GDM1 (cell line): ENCODE results near the gene HSD17B3.
A peak's percentile ranks its signal among the peaks of the same experiment; 100 is the strongest.
"Not testable (repeated sequence)": the region's sequence is repeated elsewhere in the genome, so short reads cannot be mapped to it uniquely, and the experiment has no call there.

Experiments
- DNase-seq: peaks from one replicate; lab custom pipeline; 2025; lab: John Stamatoyannopoulos, UW

Gene HSD17B3

DNA sequence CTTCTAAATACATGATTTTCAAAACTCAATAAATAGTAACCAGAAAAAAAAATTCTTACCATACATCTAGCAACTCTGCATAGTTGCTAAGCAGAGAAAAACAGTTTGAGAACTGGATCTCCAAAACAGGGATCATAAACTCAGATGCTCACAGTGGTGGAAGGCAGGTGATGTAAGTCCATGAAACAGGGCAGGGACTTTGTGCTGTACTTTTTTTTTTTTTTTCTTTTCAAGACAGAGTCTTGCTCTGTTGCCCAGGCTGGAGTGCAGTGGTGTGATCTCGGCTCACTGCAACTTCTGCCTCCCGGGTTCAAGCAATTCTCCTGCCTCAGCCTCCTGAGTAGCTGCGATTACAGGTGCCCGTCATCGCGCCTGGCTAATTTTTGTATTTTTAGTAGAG is 5.0 kb upstream of the HSD17B3 start:
- not testable (repeated sequence) for DNase-seq

DNA sequence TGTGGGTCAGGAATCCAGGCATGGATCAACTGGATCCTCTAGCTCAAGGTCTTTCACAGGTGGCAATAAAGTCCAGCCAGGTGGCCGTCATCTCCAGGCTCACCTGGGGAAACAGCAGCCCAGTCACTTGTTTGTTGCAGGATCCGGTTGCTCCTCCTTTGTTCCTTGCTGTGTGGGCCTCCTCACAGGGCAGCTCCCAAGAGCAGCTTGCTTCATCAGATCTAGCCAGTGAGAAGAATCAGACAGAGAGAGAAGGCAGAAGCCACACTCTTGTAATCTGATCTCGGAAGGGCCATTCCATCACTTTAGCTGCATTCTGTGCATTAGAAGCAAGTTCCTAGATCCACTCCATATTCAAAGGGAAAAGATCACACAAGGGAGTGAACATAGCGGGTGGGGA is 3.2 kb upstream of the HSD17B3 start:
- DNase-seq: no peak

DNA sequence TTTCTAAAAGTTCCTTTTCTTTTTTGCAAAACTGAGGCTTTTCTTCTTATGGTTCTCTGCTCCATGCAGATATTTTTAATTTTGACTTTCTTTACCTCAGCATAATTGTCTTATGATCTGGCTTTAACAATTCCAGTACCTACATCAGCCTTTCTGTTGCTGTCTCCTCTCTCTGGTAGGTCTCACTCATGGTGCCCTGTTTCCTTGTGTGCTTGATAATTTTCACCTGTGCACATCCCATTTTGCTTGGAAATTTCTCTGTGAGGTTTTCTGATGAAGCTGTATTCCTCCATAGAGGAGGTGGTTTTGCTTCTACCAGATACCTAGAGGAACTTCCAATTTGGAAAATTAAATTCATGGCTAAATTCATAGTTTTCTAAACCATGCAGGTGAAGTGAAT is 2.3 kb upstream of the HSD17B3 start:
- DNase-seq: no peak

DNA sequence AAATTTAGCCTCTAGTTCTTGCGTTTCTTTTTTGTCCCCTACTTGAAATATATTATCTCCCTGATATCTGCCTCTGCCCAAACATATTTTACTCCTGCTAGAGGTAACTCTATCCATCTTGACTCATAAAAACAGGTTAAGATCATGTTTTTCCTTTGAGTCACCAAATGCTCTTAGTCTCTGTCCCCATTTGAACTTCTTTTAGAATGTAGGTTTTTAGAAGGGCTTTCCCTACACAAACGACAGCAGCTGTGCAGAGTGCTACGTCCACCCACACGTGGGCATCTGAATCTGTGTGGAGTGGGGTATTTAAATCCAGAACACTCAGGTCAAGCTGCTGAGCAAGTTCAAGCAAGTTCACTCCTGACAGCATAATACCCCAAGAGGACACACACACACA is 2.2 kb downstream of the HSD17B3 start:
- DNase-seq: no peak

DNA sequence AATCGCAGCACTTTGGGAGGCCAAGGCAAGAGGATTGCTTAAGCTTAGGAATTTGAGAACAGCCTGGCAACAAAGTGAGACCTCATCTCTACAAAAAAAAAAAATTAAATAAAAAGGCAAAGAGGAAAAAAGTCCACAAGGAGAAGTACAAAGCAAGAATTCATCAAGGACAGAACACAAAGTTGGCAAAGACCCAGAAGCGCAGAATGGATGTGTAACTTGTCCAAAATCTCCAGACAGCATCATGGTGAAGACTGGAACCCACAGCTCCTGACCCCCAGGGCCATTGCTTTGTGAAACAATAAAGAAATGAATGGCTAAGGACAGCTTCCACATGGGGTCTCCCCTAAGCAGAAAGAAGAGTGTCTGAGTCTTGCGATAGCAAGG is 7.8 kb downstream of the HSD17B3 start:
- DNase-seq: no peak

DNA sequence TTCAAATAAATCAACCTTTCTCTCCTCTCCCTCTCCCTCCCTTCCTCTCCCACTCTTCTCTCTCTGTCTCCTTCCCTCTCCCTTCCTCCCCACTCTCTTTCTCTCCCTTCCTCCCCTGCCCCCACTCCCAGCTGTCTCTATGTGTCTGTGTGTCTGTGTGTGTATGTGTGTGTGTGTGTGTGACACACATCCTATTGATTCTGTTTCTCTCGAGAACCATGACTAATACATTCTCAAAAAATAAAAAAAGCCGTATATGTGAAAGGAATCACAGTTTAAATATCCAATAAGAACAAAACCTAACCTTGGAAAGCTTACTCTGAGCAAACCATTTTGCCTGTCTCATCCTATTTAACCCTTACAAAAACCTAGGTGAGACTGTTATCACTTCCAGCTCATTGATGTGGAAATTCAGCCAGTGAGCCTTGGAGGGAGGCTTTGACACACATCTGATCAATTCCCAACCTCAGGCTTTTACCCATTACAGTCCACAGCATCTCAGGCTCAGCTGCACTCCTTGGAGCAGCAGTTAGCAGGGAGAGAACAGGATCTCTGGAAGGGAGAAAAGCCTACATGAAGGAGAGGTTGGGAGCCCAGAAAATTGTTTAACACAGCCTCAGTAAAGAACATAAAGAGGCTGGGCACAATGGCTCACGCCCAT is 8.3 kb downstream of the HSD17B3 start:
- no peak for DNase-seq

DNA sequence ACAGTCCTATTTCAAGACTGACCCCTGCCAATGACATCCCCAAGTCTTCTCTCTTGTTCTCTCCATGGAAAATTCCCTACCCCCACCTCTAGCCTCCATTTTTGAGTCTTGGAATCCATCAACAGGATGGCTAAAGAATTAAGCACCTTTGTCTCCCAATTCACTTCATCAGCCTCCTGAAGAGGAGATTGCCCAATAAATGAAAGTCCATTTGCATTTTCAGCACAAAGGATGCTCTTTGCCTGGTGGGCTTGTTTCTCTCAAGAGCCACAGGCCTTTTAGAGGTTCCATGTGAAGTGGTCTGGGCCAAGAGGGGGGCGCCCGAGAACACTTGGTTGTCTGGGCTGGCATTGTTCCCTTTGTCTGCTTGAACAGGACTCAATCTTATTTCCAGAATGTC is 12.6 kb downstream of the HSD17B3 start:
- no peak for DNase-seq

DNA sequence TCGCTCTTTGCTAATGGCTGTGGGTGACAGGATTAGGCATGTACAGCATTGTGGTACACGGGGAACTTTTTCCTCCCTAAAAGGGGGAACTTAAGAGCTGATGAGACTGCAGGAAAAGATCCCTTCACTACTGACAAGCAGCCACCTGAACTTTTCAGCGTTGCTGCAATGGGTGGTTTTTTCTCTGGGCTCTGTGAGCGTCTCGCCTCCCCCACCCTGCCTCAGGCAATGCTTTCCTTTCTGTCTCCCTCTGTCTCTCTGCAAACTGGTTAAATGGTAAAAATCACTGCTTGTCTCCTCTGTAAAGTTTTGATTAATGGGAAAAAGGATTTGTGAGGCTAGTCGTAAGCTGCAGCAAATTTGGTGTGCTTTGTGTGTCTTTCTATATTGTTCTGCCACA is 20.3 kb downstream of the HSD17B3 start:
- no peak for DNase-seq

DNA sequence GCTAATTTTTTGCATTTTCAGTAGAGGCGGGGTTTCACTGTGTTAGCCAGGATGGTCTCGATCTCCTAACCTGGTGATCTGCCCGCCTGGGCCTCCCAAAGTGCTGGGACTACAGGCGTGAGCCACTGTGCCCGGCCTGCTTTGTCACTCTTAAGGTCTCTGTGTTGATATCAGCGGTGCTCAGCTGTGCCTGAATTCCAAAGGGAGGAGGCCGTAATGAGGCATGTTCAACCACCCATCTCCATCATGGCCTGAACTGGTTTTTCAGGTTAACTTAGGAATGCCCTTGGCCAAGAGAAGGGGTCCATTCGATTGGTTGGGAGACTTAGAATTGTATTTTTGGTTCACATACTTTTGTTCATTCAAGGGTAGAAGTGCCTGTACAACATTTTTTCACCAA is 22.0 kb downstream of the HSD17B3 start:
- DNase-seq: no peak

DNA sequence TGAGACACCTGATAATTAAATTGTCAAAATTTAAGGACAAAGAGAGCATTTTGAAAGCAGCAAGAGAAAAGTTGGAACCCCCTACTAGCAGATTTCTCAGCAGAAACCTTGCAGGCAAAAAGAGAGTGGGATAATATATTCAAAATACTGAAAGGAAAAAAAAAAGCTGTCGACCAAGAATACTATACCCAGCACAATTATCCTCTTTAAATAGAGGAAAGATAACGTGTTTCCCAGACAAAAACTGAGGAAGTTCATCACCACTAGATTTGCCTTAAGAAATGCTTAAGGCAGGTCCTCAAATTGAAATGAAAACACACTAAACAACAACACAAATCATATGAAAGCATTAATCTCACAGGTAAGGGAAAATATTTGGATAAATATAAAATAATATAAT is 27.0 kb downstream of the HSD17B3 start:
- DNase-seq: no peak

DNA sequence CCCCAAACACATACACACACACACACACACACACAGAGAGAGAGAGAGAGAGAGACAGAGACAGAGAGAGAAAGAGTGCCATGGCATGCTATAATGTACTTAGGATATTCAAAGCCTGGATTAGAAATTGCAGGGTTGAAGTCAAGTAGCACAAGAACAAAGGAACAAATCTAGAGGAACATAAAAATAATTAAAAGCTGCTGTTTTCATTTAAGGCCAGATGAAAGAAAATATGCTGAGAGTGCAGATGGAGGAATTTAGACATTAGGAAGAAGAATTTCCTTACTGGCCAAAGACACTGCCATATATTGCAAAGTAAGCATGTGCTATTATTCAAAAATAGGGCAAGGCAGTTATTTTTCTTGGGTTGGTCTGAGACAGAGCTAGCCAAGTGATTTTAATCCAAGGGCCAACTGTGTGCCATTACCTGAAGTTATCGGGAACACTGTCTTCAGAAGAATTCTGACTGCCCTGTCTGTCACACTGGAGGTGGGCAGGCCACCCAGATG is 31.7 kb downstream of the HSD17B3 start:
- DNase-seq: no peak

DNA sequence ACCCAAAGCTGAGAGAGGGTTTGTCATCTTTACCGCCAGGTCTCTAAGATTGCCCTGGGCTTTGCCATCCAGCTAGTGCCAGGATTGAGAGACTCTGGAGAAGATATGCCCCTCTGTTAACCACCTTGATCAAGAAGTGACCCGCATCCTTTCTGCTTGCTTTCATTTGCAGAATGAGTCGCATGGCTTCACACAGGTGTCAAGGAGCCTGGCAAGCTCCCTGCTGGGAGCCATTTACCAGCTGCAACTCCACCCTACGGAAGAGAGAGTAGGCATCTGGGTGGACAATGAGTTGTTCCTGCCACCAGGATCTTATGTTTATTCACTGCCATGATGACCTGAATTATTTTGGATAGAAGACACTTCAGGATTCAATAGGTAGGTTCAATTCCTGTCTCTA is 43.0 kb downstream of the HSD17B3 start:
- no peak for DNase-seq

DNA sequence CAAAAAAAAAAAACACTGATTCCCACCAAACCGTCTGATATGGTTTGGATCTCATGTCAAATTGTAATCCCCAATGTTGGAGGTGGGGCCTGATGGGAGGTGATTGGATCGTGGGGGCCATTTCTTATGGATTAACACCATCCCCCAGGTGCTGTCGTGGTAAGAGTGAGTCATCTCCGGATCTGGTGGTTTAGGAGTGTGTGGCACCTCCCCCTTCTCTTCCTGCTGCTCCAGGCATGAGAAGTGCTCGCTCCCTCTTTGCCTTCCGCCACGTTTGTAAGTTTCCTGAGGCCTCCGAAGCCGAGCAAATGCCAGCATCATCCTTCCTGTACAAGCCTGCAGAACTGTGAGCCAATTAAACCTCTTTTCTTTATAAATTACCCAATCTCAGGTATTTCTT is 45.2 kb downstream of the HSD17B3 start:
- peak; percentile 17 for DNase-seq

DNA sequence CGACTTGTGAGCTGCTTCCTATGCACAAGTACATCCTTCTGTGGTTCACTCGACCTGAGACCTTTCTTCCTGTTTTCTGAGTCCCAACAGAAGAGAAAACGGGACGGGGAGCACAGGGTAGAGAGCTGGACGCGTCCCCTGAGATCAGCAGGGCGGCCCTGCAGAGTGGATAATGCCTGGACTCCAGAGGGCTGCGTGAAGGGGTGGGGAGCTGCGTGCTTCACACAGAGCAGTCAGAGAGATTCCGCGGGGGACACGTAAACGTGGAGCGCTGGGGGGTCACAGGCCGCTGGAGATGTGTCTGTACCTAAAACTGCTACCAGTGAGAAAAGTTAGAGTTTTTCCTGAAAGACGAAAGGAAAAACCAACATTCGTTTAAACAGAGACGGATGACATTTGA is 46.3 kb downstream of the HSD17B3 start:
- DNase-seq: no peak

DNA sequence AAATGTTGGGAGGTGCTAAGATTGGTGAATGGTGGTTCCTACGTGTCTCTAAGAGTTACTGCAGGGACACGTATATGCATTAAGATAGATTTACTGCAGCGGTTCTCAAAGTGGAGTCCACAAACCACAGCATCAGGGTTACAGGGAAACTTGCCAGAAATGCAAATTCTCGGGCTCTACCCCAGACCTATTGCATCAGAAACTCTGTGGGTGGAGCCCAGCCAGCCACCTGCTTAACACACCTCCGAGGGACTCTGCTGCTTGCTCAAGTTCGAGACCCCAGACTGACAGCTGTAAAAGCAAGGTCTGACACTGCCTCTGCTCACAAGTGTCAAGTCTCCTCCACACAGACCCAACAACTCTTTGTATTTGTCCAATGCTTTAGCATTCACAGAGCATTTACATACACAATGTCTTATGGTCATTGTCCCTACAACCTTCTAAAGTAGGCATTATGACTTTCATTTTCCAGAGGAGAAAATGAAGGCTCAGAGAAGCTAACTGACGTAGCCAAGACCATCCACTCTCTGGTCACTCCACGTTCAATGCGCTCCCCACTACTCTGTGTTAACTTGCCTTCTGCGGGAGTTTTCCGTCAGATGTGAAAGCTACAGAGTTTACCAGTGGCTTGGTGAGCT is 48.8 kb downstream of the HSD17B3 start:
- DNase-seq: no peak

DNA sequence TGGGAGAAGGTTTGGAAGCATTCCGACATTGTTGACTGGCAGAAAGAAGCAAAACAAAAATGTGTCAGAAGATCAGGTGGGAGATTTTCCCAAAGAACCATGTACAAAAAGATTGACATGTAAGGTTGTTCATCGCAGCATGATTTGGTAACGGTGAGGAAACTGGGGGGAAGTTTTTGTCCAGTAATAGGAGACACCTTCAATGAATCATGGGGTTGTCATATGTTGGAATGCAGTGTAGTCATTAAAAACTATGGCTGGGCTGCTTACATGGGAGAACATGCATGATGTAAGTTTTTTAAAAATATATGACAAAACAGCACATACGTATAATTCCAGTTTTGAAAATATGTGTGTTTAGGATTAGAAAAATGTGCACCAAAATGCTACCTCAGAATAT is 50.5 kb downstream of the HSD17B3 start:
- no peak for DNase-seq

DNA sequence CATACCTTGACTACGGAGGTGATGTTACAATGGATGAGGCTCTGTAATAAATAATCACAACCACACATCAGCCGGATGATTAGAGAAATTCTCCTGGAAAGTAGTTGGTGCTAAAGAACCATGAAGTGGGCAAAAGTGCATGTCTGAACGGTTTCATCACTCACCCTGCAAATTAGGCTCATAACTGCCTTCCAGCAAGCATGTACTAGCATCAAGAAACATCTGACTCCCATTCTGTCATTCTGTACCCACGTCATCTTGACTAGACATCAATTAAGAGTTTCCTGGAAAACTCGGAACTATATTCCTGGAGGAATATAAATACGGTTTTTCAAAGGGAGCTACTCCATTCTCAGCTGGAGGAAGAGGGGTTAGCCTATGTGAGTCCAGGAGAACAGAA is 52.2 kb downstream of the HSD17B3 start:
- DNase-seq: no peak

DNA sequence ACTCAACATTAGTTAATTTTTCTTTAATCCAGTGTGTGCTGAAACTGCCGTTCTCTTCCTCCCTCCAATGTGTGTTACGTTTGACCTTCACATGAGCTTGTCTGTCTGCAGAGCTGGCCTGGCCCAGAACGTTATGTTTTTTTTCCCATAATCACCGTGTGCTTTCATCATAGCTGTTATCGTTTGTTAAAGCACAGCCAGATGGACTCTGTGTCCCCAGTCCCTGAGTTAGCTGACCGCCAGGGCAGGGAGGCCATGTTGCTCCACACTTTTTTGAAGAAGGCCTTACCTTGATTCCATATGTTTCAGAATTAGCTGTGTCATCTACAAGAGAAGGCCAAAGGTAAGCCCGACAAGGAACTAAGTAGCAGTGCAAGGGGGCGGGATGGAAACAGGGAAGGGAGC is 55.7 kb downstream of the HSD17B3 start:
- DNase-seq: no peak

DNA sequence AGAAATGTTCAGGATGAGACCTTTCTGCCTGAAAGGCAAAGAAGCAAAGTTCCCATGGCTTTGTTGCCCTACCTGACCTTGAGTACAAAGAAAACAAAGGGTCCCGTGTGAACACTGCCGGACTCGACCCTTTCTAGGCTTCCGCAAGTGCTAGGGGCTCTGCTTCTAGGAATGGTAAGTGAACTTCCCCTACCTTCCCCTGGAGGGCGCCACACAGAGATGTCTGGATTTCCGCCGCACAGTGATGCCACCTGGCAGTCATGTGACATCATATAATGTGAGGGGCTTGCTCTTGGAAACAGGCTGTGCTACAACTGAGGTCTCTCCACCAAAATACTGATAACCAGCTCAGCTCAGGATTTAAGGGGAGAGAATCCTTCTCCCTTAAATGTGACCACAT is 56.6 kb downstream of the HSD17B3 start:
- DNase-seq: no peak

DNA sequence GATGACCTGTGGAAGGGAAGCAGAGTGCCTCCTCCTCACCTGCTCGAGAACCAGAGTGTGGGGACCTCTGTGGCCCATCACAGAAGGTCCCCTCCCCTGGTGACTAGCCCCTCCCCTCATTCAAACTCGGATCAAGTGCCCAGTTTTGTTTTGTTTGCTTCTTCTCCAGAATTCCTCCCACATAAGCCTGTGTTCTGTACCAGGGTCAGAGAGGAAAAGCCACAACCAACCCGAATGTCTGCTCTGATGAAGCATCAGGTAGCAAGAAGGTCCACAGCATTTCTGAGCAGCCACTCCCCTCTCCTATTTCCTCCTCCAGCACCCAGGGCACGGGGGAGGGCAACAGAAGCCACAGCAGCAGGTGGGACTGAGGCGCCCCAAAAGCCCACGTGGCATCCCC is 58.2 kb downstream of the HSD17B3 start:
- no peak for DNase-seq

DNA sequence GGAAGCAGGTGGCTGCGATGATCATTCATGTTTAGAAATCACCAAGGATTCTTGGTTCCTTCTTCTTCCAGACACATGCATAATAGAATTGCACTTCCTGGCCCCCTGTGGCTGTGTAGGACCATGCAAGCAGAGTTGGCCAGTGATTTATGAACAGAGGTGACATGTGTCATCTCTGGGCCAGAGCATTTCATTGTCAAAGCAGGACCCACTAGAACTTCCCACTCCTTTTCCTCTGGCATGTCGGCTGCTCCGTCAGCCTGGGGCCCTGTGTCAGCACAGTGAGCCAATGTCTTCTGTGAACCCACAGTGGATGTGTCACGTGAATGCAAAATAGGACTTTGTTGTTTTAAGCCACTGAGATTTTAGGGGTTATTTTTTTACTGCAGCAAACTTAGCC is 59.2 kb downstream of the HSD17B3 start:
- DNase-seq: no peak

DNA sequence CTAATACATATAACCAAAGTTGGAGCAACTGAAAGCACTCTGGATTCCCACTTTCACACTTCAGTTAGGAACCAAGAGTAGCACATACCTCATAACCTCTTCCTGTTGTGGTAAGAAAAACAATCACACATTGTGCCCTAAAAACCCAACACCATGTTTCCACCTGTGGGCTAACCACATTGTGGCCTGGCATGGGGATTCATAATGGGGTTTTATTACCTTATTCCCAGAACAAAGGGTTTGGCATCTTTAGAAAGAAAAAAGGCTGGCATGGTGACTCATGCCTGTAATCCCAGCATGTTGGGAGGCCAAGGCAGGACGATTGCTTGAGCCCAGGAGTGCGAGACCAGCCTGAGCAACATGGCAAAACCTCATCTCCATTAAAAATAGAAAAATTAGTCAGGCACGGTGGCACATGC is 60.6 kb downstream of the HSD17B3 start:
- DNase-seq: no peak

DNA sequence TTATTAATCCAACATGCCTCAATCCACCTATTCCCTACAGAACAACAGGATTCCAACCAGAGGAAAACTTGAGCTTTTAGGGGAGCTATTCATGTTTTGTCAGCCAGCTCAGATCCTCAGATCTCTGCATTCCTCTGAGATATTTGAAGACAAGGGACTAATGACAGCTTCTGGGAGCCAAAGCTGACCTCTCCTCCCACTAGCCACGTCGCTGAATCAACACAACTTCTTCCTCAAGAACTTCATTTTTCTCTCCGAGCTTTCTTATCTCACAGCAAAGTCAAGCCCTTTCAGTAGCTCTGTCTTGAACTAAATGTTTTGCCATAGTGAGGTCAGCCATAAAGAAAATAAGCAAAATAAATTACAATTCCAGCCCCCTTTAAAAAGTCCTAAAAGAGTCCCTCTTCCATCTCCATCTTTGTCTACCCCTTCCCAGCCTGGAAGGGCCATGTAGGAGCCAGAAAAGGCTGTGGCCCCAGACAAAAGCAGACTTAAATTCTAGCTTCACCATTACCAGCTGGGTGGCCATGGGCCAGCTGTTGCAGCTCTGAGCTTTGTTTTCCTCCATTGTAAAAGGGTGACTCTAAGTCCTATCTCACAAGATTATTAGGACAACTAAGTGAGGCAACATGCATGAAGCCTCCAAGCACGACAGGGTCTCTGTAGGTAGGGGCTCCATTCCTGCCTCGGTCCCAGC is 65.0 kb downstream of the HSD17B3 start:
- no peak for DNase-seq
